ENCODE results near the gene ARHGAP6.

DNA sequence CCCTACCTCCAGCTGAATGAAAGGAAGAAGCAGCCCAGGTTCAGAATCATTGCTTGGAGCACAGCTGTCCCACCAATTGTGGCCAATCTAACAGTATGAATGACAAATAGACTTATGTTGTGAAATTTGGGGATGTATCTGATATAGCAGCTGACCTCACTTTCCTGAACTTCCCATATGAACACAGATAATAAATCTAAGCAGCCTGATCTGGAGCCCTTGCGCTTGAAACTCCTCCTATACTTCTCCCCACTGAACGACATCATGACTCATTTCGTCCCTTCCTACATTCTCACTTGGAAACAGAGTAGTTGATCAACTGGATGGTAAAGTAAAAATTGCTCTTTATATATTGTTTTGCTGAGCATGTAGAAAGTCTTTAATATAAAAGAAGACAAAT lies 396.7 kb downstream of the ARHGAP6 start:
- TF ChIP-seq, protein P1, sequence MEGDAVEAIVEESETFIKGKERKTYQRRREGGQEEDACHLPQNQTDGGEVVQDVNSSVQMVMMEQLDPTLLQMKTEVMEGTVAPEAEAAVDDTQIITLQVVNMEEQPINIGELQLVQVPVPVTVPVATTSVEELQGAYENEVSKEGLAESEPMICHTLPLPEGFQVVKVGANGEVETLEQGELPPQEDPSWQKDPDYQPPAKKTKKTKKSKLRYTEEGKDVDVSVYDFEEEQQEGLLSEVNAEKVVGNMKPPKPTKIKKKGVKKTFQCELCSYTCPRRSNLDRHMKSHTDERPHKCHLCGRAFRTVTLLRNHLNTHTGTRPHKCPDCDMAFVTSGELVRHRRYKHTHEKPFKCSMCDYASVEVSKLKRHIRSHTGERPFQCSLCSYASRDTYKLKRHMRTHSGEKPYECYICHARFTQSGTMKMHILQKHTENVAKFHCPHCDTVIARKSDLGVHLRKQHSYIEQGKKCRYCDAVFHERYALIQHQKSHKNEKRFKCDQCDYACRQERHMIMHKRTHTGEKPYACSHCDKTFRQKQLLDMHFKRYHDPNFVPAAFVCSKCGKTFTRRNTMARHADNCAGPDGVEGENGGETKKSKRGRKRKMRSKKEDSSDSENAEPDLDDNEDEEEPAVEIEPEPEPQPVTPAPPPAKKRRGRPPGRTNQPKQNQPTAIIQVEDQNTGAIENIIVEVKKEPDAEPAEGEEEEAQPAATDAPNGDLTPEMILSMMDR (IDR thresholded peaks at IDR 0.05; ENCODE audit: low read depth, low read length) = no peak
- TF ChIP-seq MYC (IDR thresholded peaks at IDR 0.05; ENCODE audit: low read depth, low read length) = no peak
